ENCODE data around the gene RAB22A.

The RAB22A gene

DNA sequence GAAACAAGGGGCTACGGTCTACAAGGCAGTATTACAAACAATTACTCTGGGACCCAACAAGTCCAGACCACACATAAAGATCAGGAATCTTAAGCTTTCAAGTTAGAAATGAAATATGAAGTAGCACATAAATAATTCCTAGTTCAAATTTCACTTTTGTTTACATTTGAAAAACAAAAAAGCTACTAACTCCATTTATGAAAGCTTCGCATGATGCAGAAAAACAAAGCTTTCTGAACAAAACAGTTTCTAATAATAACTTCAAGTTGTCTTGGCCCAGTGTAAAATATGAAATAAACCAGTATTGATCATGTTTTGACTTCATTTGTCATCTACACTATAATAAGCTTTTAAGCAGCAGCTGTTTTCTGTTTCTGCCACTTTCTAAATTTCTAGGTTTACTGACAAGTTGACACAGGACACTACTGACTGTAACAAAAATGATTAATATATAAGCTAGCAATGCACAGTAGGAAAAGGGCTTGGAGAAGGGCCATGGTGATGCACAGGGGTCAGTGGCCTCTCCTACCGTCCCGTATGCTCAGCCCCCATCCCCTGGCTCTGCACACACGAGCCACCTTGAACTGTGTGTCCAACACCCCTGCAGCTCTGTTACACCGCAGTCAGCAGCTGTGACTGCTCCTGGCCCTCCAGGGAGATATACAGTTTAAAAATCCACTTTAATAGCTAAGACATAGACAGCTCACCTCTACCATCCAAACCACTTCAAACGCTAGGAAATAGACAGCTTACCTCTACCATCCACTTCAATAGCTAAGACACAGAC is 13.3 kb upstream of the RAB22A start:
- DNase-seq (ENCODE audit: low read depth), result no peak
- no peak overlapping the region for H3K4me3 ChIP-seq (ENCODE audit: low read depth, low read length)
- TF ChIP-seq, protein P1, sequence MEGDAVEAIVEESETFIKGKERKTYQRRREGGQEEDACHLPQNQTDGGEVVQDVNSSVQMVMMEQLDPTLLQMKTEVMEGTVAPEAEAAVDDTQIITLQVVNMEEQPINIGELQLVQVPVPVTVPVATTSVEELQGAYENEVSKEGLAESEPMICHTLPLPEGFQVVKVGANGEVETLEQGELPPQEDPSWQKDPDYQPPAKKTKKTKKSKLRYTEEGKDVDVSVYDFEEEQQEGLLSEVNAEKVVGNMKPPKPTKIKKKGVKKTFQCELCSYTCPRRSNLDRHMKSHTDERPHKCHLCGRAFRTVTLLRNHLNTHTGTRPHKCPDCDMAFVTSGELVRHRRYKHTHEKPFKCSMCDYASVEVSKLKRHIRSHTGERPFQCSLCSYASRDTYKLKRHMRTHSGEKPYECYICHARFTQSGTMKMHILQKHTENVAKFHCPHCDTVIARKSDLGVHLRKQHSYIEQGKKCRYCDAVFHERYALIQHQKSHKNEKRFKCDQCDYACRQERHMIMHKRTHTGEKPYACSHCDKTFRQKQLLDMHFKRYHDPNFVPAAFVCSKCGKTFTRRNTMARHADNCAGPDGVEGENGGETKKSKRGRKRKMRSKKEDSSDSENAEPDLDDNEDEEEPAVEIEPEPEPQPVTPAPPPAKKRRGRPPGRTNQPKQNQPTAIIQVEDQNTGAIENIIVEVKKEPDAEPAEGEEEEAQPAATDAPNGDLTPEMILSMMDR (IDR thresholded peaks at IDR 0.05; ENCODE audit: low read depth, low read length), result no peak
- TF ChIP-seq MYC (IDR thresholded peaks at IDR 0.05; ENCODE audit: low read depth, low read length), result no peak
- TF ChIP-seq MAX (IDR thresholded peaks at IDR 0.05; ENCODE audit: low read depth, low read length), result no peak
- no peak for TF ChIP-seq POLR2A (IDR thresholded peaks at IDR 0.05; ENCODE audit: extremely low read depth, insufficient read length)

DNA sequence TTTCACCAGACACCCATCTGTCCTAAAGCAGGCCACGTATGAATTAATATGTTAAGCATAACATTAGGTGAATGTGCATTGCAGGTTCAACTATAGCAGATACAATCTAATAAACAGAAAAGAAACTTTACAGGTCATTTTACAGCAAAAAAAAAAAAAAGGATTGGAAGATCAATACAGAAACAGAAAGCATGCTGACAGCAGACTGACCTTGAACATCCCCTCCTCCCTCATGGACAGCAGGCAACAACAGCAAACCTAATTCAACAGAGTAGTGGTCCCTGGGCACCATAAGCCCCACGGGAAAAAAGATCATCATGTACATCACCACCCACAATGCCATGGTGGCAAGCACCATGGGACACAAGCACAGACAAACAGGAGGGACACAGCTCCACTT is 12.1 kb upstream of the RAB22A start:
- DNase-seq (ENCODE audit: low read depth), result no peak
- TF ChIP-seq MAX (IDR thresholded peaks at IDR 0.05; ENCODE audit: low read depth, low read length), result no peak
- TF ChIP-seq, protein P1 (IDR thresholded peaks at IDR 0.05; ENCODE audit: low read depth, low read length), result no peak
- TF ChIP-seq POLR2A (IDR thresholded peaks at IDR 0.05; ENCODE audit: extremely low read depth, insufficient read length), result no peak
- TF ChIP-seq MYC (IDR thresholded peaks at IDR 0.05; ENCODE audit: low read depth, low read length), result no peak

GRCh38 chr20:58300321-58300720 is 9.2 kb upstream of the RAB22A start:
- TF ChIP-seq MYC (IDR thresholded peaks at IDR 0.05; ENCODE audit: low read depth, low read length) (no peak), POLR2A (IDR thresholded peaks at IDR 0.05; ENCODE audit: extremely low read depth, insufficient read length) (no peak), MAX (IDR thresholded peaks at IDR 0.05; ENCODE audit: low read depth, low read length) (no peak)
- TF ChIP-seq, protein P1 (IDR thresholded peaks at IDR 0.05; ENCODE audit: low read depth, low read length), result no peak

More for the DNA sequence above, 12.1 kb upstream of the RAB22A start:
- H3K4me3 ChIP-seq (ENCODE audit: low read depth, low read length), result no peak overlapping the region

GRCh38 chr20:58303547-58303946 is 6.0 kb upstream of the RAB22A start:
- no peak for TF ChIP-seq MAX (IDR thresholded peaks at IDR 0.05; ENCODE audit: low read depth, low read length)
- TF ChIP-seq POLR2A (IDR thresholded peaks at IDR 0.05; ENCODE audit: extremely low read depth, insufficient read length), result no peak
- no peak for TF ChIP-seq MYC (IDR thresholded peaks at IDR 0.05; ENCODE audit: low read depth, low read length)
- TF ChIP-seq, protein P1 (IDR thresholded peaks at IDR 0.05; ENCODE audit: low read depth, low read length), result no peak
- no peak overlapping the region for H3K4me3 ChIP-seq (ENCODE audit: low read depth, low read length)
- DNase-seq (ENCODE audit: low read depth), result no peak

More at GRCh38 chr20:58300321-58300720, 9.2 kb upstream of the RAB22A start:
- no peak overlapping the region for H3K4me3 ChIP-seq (ENCODE audit: low read depth, low read length)
- no peak for DNase-seq (ENCODE audit: low read depth)

DNA sequence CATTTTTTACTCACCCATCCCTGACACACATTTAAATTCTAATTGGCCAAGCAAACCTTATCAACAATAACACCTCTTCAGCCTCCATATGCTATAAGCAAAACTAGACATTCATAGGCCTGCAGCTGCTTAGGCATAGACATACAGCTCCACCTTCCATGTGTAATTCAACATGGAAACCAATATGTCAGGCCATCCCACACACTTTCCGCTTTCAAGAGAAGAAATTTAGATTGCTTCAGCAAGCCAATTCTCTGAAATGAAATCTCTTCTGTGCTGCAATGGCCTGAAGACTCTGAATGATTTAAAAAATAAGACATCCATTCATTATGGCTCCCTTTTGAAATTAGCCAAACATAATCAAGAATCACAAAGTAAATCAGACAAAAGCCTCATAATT is 4.5 kb upstream of the RAB22A start:
- TF ChIP-seq, protein P1 (IDR thresholded peaks at IDR 0.05; ENCODE audit: low read depth, low read length), result no peak
- no peak for TF ChIP-seq MYC (IDR thresholded peaks at IDR 0.05; ENCODE audit: low read depth, low read length)
- no peak overlapping the region for H3K4me3 ChIP-seq (ENCODE audit: low read depth, low read length)
- no peak for DNase-seq (ENCODE audit: low read depth)
